Ishikawa (cell line): ENCODE results near the gene CD14.

Experiments
- CEBPB ChIP-seq: IDR thresholded peaks from 2 replicates; pipeline ENCODE4 v1.6.1; 2012
- CREB1 ChIP-seq: IDR thresholded peaks from 2 replicates; pipeline ENCODE4 v1.6.1; 2012; ENCODE audit warnings: low read depth
- EGR1 ChIP-seq: IDR thresholded peaks from 2 replicates; pipeline ENCODE4 v1.6.1; 2012
- EP300 ChIP-seq: IDR thresholded peaks from 2 replicates; pipeline ENCODE4 v1.6.1; 2012; ENCODE audit warnings: borderline replicate concordance
- FOXM1 ChIP-seq: IDR thresholded peaks from 2 replicates; pipeline ENCODE4 v1.6.1; 2012; ENCODE audit warnings: low read depth, borderline replicate concordance
- NFIC ChIP-seq: IDR thresholded peaks from 2 replicates; pipeline ENCODE4 v1.6.1; 2012
- RAD21 ChIP-seq: IDR thresholded peaks from 2 replicates; pipeline ENCODE4 v1.6.1; 2012; ENCODE audit warnings: low read depth
- REST ChIP-seq: IDR thresholded peaks from 2 replicates; pipeline ENCODE4 v1.6.1; 2012; ENCODE audit warnings: low read depth, mild to moderate bottlenecking
- TAF1 ChIP-seq: IDR thresholded peaks from 2 replicates; pipeline ENCODE4 v1.6.1; 2012; ENCODE audit warnings: low read depth, mild to moderate bottlenecking
- TCF12 ChIP-seq: IDR thresholded peaks from 2 replicates; pipeline ENCODE4 v1.6.1; 2012; ENCODE audit warnings: low read depth
- TEAD4 ChIP-seq: IDR thresholded peaks from 2 replicates; pipeline ENCODE4 v1.6.1; 2012
- USF1 ChIP-seq: IDR thresholded peaks from 2 replicates; pipeline ENCODE4 v1.6.1; 2012
- YY1 ChIP-seq: IDR thresholded peaks from 2 replicates; pipeline ENCODE4 v1.6.1; 2012; ENCODE audit warnings: low read depth
- ZBTB7A ChIP-seq: IDR thresholded peaks from 2 replicates; pipeline ENCODE4 v1.6.1; 2012; ENCODE audit warnings: low read depth

Gene CD14

GRCh38 chr5:140609126-140609525, 23.8 kb downstream of the CD14 start:
- TF ChIP-seq EP300 (no peak), EGR1 (no peak), REST (no peak), NFIC (no peak), RAD21 (no peak)

GRCh38 chr5:140608722-140609121, 24.3 kb downstream of the CD14 start:
- no peak for TF ChIP-seq TCF12

- no peak for TF ChIP-seq NFIC
- TF ChIP-seq TEAD4 = no peak
- TF ChIP-seq CEBPB = no peak
- no peak for TF ChIP-seq REST
Observed at GRCh38 chr5:140607031-140607430, 25.9 kb downstream of the CD14 start.

GRCh38 chr5:140605879-140606278, 27.1 kb downstream of the CD14 start:
- TF ChIP-seq EP300 (no peak), ZBTB7A (no peak), CREB1 (no peak), FOXM1 (no peak), REST (no peak), RAD21 (no peak), USF1 (no peak), TAF1 (no peak)

GRCh38 chr5:140603734-140604133, 29.2 kb downstream of the CD14 start:
- TF ChIP-seq RAD21 (no peak), TAF1 (no peak), YY1 (no peak), NFIC (no peak), TCF12 (no peak), REST (no peak), EP300 (no peak), CEBPB (no peak), FOXM1 (no peak), USF1 (no peak), EGR1 (no peak)
